Pancreas (tissue), 10 donors: ENCODE data around the gene SCN1A. TPM values are rescaled to one million over a fixed set of nuclear protein-coding genes. Genes with fewer than 3 reads are reported as not detected.
"Not testable (repeated sequence)": the region's sequence is repeated elsewhere in the genome, so short reads cannot be mapped to it uniquely, and the experiment has no call there.

Experiments used
- ATAC-seq, 4 donors: fragments of 200-7000 bp; cut with Tn5 transposase; one replicate each; pipeline versions ENCODE4 v1.8.0 to v1.9.1; 2020; ENCODE audit warnings: mild to moderate bottlenecking in 4 of 4, moderate library complexity in 4 of 4
- DNase-seq, 6 donors: peaks; one replicate each; pipeline ENCODE4 v3.0.0-alpha.2; 2020
- FAIRE-seq: peaks from 2 replicates; lab custom pipeline; 2012; peaks lifted over from hg19 to GRCh38; lab: Jason Lieb, UNC
- H3K27ac ChIP-seq, 4 donors: fragments of 200-600 bp; sonication (generic); 1 replicate in 3 of 4; 2 replicates in 1 of 4; pipeline versions ENCODE4 v1.5.0 to v1.8.0; 2020
- H3K27me3 ChIP-seq, 4 donors: fragments of 200-600 bp; one replicate each; pipeline ENCODE4 v1.8.0; 2021
- H3K36me3 ChIP-seq, 3 donors: fragments of 200-600 bp; sonication (generic) in 1 of 3; one replicate each; pipeline versions ENCODE4 v1.5.0 to v1.8.0; 2020 to 2021
- H3K4me1 ChIP-seq, 3 donors: fragments of 200-600 bp; one replicate each; pipeline ENCODE4 v1.8.0; 2021
- H3K4me3 ChIP-seq, 4 donors: fragments of 200-600 bp; sonication (generic) in 2 of 4; one replicate each; pipeline versions ENCODE4 v1.5.0 to v1.8.0; 2020 to 2021
- H3K9me3 ChIP-seq, 4 donors: fragments of 200-600 bp; one replicate each; pipeline ENCODE4 v1.8.0; 2021
- WGBS, 2 donors: extraction: QIAGEN DNeasy Blood & Tissue Kit; methylation state at CpG; one replicate each; pipeline ENCODE4 v1.1.7; 2013; 5-methylcytosine and 5-hydroxymethylcytosine counted together
- intact Hi-C, 3 donors: fragments of 100-400 bp; cut with DNase I; formaldehyde crosslinking; loops; one replicate each; pipeline versions ENCODE4 v1.11.1 to v1.14.2; 2022
- polyA plus RNA-seq, 2 donors: library from polyadenylated mRNA; stranded (reverse); fragments of 200-250 nt; gene quantifications; one replicate each; pipeline ENCODE4 v1.2.3, GENCODE V29; 2013
- total RNA-seq, 6 donors: library from RNA; stranded (reverse); fragmentation: NEBNext Ultra II Directional in 4 of 6; extraction: Animal tissue kit (Norgen Biotek cat#: 25700) in 4 of 6; gene quantifications; one replicate each; pipeline versions ENCODE4 v1.2.1 to v1.2.4, GENCODE V29; 2021 to 2023
- TF ChIP-seq, protein P1 (sequence below), 4 donors: fragments of 200-600 bp; sonication (generic) in 3 of 4; IDR thresholded peaks; one replicate each; pipeline versions ENCODE4 v1.5.0 to v1.8.0; 2021; ENCODE audit warnings: antibody characterized with exemption in 4 of 4
- donor health status: healthy with polysubstance abuse.
- donor health status: DM: no; HTN: no; CAD: no; lungs with moderate emphysema.
- donor health status: DM: no; HTN: no; CAD: no.
- donor health status: control.
- donor health status: control.
- donor health status: Bipolar disorder and iron deficiency.
- donor health status: DM: yes; HTN: yes; CAD: no.
- donor health status: DM: no; HTN: no; CAD: no.
- donor health status: DM: no; HTN: no; CAD: no.
- donor health status: DM: yes; HTN: yes; CAD: no.

SCN1A gene
- total and polyA plus RNA-seq, 8 donors: 0.03 to 0.43 (median 0.05) TPM; not detected in 2

- TF ChIP-seq, protein P1, sequence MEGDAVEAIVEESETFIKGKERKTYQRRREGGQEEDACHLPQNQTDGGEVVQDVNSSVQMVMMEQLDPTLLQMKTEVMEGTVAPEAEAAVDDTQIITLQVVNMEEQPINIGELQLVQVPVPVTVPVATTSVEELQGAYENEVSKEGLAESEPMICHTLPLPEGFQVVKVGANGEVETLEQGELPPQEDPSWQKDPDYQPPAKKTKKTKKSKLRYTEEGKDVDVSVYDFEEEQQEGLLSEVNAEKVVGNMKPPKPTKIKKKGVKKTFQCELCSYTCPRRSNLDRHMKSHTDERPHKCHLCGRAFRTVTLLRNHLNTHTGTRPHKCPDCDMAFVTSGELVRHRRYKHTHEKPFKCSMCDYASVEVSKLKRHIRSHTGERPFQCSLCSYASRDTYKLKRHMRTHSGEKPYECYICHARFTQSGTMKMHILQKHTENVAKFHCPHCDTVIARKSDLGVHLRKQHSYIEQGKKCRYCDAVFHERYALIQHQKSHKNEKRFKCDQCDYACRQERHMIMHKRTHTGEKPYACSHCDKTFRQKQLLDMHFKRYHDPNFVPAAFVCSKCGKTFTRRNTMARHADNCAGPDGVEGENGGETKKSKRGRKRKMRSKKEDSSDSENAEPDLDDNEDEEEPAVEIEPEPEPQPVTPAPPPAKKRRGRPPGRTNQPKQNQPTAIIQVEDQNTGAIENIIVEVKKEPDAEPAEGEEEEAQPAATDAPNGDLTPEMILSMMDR (IDR thresholded peaks at IDR 0.05): no peak
- intact Hi-C loops: no loop called here
- Histone ChIP-seq H3K4me1 (no peaks in the 10 kb centered on the region), H3K36me3 (no peaks in the 10 kb centered on the region), H3K9me3 (no peaks in the 10 kb centered on the region), H3K27ac (no peak overlapping the region), H3K4me3 (no peak overlapping the region), H3K27me3 (no peaks in the 10 kb centered on the region)
- no peak for DNase-seq
- no peak for ATAC-seq
- no peak for FAIRE-seq
- WGBS, 2 donors: 88% methylated on average over 1 of the region's 1 CpG
Observed at GRCh38 chr2:166144071-166144470, 16.3 kb upstream of the SCN1A start.

DNA sequence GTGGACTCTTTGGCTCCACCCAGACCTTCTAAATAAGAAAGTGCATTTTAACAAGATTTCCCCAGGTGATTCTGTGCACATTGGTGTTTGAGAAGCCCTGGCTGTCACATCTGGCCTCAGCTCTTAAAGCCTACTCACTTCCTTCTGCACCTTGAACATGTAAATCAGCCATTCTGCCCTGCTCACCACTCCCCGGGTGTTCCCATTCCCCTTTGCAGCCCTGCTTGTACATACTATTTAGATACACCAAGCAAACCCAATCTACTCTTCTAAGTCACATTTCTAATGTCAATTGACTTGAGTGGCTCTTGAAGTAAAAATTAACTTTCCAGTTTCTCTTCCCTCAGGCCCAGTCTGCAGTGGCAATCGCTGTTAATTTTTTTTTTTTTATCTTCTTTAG is 13.1 kb upstream of the SCN1A start:
- ATAC-seq: no peak
- Histone ChIP-seq H3K36me3 (no peaks in the 10 kb centered on the region), H3K27ac (no peak overlapping the region), H3K9me3 (no peaks in the 10 kb centered on the region), H3K4me3 (no peak overlapping the region), H3K27me3 (no peaks in the 10 kb centered on the region), H3K4me1 (peaks cover 0 to 1% (median 0%) of the 10 kb centered on the region in 3 donors)
- intact Hi-C loops: no loop called here
- DNase-seq: no peak
- WGBS, 2 donors: 84 to 89% methylated on average over 2 of the region's 2 CpGs
- TF ChIP-seq, protein P1 (IDR thresholded peaks at IDR 0.05): no peak
- FAIRE-seq: no peak

DNA sequence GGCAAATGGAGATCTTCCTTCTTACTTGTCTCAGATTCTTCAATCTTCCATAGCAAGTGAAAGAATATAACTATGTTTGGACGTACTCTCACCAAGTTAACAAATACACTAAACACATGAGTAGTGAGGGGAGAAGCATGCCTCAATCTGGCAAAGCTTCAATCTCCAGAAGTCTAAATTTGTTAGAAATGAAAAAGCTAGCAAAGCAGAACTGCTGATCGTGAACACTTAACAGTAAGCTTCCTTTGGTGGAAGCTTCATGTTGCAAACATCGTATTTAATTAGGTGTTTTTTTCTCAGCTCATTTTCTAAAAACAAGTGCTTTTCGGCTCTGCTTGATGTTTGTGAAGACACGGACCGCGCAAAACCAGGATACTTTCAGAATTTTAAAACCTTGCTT is 12.7 kb upstream of the SCN1A start:
- TF ChIP-seq, protein P1 (IDR thresholded peaks at IDR 0.05): no peak
- H3K4me3 ChIP-seq: no peak overlapping the region
- no peaks in the 10 kb centered on the region for H3K27me3 ChIP-seq
- intact Hi-C loops: no loop called here
- ATAC-seq: no peak
- WGBS, 2 donors: 54 to 57% methylated on average over 7 of the region's 7 CpGs
- H3K4me1 ChIP-seq: peaks cover 0 to 6% (median 2%) of the 10 kb centered on the region in 3 donors
- FAIRE-seq: no peak
- DNase-seq: no peak
- no peaks in the 10 kb centered on the region for H3K9me3 ChIP-seq
- no peak overlapping the region for H3K27ac ChIP-seq
- H3K36me3 ChIP-seq: no peaks in the 10 kb centered on the region

DNA sequence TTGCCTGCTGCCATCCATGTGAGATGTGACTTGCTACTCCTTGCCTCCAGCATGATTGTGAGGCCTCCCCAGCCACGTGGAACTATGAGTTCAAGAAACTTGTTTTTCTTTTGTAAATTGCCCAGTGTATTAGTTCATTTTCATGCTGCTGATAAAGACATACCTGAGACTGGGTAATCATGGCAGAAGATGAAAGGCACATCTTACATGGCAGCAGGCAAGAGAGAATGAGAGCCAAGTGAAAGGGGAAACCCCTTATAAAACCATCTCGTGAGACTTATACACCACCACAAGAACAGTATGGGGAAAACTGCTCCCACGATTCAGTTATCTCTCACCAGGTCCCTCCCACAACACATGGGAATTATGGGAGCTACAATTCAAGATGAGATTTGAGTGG is 11.7 kb upstream of the SCN1A start:
- ATAC-seq, intact Hi-C loops, H3K36me3 ChIP-seq, FAIRE-seq, H3K4me3 ChIP-seq, DNase-seq, H3K27me3 ChIP-seq, H3K27ac ChIP-seq, H3K9me3 ChIP-seq: not testable (repeated sequence)
- WGBS, 2 donors: 66 to 80% methylated on average over 3 of the region's 3 CpGs
- H3K4me1 ChIP-seq: peaks cover 0 to 16% (median 12%) of the 10 kb centered on the region in 3 donors

DNA sequence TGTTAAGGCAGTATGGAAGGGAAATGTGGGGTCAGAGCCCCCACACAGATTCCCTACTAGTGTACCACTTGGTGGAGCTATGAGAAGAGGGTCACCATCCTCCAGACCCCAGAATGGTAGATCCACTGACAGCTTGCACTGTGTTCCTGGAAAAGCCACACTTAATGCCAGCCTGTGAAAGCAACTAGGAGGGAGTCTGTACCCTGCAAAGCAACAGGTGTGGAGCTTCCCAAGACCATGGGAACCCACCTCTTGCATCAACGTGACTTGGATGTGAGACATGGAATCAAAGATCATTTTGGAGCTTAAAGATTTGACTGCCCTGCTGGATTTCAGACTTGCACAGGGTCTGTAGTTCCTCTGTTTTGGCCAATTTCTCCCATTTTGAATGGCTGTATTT is 10.8 kb upstream of the SCN1A start:
- no peak for FAIRE-seq
- no peaks in the 10 kb centered on the region for H3K36me3 ChIP-seq
- peak in 3 of 6 donors; percentile 25 to 74 (median 43) for DNase-seq
- no peak overlapping the region for H3K27ac ChIP-seq
- peaks cover 0 to 22% (median 20%) of the 10 kb centered on the region in 3 donors for H3K4me1 ChIP-seq
- no peak overlapping the region for H3K4me3 ChIP-seq
- ATAC-seq: peak in 2 of 4 donors; percentile 37 to 55
- H3K27me3 ChIP-seq: no peaks in the 10 kb centered on the region
- WGBS, 2 donors: 26 to 38% methylated on average over 1 of the region's 1 CpG
- no peaks in the 10 kb centered on the region for H3K9me3 ChIP-seq
- intact Hi-C loops: no loop called here
- TF ChIP-seq, protein P1 (IDR thresholded peaks at IDR 0.05): no peak
